Heart left ventricle (tissue), 13 donors: ENCODE results near the gene VRK1.

Experiments used
- POLR2A ChIP-seq, 2 donors: fragments of 450-650 bp; IDR thresholded peaks; one replicate each; pipeline ENCODE4 v1.6.1; 2017; ENCODE audit warnings: antibody characterized with exemption in 2 of 2, mild to moderate bottlenecking in 2 of 2, moderate library complexity in 2 of 2
- TF ChIP-seq, protein P1 (sequence below), 12 donors: fragments of 200-600 bp; sonication (generic) in 4 of 12; IDR thresholded peaks; one replicate each; pipeline versions ENCODE4 v1.5.0 to v1.8.0; 2018 to 2022; ENCODE audit warnings: antibody characterized with exemption in 12 of 12, mild to moderate bottlenecking in 5 of 12
- donor health status: ischemic (EF 13 %, LVEDD 7.1; RV severe dilation, severe dysfunction).
- donor health status: DM: no; HTN: yes; CAD: no.
- donor health status: DM: no; HTN: no; CAD: no.
- donor health status: ischemic (EF 25% LVEDD 6.9; RV normal size, moderate dysfunction).
- donor health status: ischemic (EF 25% LVEDD 5.7; RV mildly dilated, moderate dysfunction).
- donor health status: ischemic (EF 35%, LVEDD 5.7; RV mildly dilated, moderate dysfunction).
- donor health status: nonischemic (EF 11% LVEDD 7.7; RV severe dilation, severe dysfunction).
- donor health status: DM: yes; HTN: yes; CAD: no.
- donor health status: PGD.
- donor health status: ischemic (EF 29% LVEDD 5.4; RV normal size, mild dysfunction).
- donor health status: nonischemic (EF 23%, LVEDD 6.1; RV moderate dilation, normal function).

DNA sequence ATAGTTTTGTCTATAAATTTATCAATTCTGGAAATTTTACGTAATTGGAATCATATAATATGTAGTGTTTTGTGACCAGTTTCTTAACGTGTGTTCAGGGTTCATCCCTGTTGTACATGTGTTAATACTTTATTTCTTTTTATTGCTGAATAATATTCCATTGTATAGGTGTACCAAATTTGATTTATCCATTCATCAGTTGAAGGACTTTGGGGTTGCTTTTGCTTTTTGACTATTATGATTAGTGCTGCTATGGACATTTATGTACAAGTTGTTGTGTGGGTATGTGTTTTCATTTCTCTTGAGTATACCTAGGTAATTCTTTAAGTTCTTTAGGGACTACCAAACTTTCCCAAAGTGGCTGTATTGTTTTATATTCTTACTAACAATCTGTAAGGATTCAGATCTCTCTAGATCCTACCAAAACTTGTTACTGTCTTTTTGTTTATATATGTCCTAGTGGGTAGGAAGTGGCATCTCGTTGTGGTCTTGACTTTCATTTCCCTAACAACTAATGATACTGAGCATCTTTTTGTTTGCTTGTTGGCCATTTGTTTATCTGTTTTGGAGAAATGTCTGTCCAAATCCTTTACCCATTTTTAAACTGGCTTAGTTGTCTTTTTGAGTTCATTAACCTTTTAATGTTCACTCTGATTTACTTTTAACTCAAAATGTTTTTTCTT, 14.9 kb downstream of the VRK1 start:
- no peak for TF ChIP-seq POLR2A (IDR thresholded peaks at IDR 0.05)
- TF ChIP-seq, protein P1, sequence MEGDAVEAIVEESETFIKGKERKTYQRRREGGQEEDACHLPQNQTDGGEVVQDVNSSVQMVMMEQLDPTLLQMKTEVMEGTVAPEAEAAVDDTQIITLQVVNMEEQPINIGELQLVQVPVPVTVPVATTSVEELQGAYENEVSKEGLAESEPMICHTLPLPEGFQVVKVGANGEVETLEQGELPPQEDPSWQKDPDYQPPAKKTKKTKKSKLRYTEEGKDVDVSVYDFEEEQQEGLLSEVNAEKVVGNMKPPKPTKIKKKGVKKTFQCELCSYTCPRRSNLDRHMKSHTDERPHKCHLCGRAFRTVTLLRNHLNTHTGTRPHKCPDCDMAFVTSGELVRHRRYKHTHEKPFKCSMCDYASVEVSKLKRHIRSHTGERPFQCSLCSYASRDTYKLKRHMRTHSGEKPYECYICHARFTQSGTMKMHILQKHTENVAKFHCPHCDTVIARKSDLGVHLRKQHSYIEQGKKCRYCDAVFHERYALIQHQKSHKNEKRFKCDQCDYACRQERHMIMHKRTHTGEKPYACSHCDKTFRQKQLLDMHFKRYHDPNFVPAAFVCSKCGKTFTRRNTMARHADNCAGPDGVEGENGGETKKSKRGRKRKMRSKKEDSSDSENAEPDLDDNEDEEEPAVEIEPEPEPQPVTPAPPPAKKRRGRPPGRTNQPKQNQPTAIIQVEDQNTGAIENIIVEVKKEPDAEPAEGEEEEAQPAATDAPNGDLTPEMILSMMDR (IDR thresholded peaks at IDR 0.05), result no peak
